Measurements from ENCODE around the gene TANGO2. TPM values are rescaled to one million over a fixed set of nuclear protein-coding genes. Genes with fewer than 3 reads are reported as not detected.
"Not testable (repeated sequence)": the region's sequence is repeated elsewhere in the genome, so short reads cannot be mapped to it uniquely, and the experiment has no call there.

TANGO2 gene
- polyA plus RNA-seq, 3 donors = 10.8 to 12.3 (median 11.4) TPM

DNA sequence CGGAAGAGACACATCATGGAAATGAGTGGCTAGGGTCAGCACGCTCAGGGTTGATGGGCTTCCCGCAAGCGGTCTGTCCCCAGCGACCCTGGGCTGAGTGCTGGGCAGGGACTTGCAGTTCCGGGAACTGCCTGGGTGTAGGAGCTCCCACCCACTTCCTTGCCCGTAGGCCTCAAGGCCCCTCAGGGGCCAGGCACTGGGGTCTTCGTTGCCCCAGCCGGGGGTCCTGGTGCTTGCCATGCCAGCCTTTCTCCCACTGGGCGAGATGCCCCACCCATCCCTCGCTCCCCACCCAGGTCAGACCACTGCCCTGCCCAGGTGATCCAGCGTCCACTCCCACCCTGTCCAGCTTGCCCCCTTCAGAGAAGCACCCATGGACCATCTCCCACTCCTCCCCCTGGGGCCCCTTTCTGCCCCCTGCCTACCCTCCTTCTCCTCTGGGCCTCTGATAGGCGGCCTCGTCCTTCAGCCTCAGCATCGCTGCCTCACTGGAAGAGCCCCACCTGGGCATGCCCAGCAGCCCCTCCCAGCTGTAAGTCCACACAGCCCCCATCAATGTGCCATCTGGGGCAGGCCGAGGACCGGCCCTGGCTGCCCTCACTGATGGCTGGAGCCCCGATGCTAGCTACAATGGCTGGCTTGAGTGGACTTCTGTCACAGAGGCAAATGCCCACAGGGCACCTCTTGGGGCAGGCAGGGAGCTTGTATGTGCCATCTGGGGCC, 41.3 kb downstream of the TANGO2 start:
- DNase-seq = no peak

GRCh38 chr22:20062766-20063083, 41.8 kb downstream of the TANGO2 start:
- DNase-seq = no peak

GRCh38 chr22:20063271-20064139, 42.6 kb downstream of the TANGO2 start:
- peak; percentile 24 for DNase-seq

GRCh38 chr22:20064140-20064480, 43.2 kb downstream of the TANGO2 start:
- no peak for DNase-seq

DNA sequence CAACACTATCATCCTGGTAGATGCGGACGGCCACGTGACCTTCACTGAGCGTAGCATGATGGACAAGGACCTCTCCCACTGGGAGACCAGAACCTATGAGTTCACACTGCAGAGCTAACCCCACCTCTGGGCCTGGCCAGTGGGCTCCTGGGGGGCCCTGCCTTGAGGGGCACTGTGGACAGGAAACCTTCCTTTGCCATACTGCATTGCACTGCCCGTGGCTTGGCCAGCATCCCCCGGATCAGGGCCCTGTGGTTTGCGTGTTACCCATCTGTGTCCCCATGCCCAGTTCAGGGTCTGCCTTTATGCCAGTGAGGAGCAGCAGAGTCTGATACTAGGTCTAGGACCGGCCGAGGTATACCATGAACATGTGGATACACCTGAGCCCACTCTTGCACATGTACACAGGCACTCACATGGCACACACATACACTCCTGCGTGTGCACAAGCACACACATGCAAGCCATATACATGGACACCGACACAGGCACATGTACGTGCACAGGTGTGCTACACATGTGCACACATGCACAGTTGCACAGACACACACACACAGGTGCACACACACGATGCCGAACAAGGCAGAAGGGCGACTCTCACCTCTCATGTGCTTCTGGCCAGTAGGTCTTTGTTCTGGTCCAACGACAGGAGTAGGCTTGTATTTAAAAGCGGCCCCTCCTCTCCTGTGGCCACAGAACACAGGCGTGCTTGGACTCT, 43.8 kb downstream of the TANGO2 start:
- no peak for DNase-seq

DNA sequence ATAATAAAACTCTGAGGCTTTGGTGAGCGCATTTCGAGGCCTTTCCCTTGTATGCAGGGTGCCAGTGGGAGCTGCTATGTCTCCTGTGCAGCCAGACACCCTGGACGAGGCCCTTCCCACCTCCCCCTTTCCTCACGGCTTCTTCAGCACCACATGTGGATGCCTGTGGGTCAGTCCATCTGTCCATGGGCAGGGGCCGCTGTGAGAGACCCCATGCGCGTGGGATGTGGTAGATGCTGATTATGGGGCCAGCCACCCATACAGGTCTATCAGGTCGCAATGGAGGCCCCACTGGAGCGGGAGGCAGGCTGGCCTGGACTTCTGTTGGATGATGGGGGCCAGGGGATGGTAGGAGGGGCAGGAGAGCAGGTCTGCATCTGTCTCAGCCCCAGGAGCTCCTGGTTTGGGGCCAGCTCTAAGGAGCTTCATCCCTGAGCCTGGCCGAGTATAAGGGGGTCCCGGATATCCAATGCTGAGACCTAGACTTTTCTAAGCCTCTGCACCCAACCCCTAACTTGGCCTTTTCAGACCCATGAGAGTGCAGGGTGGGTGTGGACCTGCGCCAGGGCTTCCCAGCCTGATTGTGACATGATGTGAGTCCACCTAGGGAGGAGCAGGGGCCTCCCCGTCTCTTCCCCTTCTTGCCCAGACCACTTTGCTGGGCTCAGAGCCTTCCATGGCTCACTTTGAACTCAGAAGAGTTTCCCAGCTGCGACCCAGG, 45.1 kb downstream of the TANGO2 start:
- DNase-seq = no peak

GRCh38 chr22:20066617-20067383, 45.9 kb downstream of the TANGO2 start:
- DNase-seq = no peak

GRCh38 chr22:20067384-20067682, 46.4 kb downstream of the TANGO2 start:
- DNase-seq = not testable (repeated sequence)

GRCh38 chr22:20068640-20069039, 47.7 kb downstream of the TANGO2 start:
- DNase-seq = no peak

- DNase-seq = no peak
Observed at GRCh38 chr22:20069331-20070042, 48.6 kb downstream of the TANGO2 start.

DNA sequence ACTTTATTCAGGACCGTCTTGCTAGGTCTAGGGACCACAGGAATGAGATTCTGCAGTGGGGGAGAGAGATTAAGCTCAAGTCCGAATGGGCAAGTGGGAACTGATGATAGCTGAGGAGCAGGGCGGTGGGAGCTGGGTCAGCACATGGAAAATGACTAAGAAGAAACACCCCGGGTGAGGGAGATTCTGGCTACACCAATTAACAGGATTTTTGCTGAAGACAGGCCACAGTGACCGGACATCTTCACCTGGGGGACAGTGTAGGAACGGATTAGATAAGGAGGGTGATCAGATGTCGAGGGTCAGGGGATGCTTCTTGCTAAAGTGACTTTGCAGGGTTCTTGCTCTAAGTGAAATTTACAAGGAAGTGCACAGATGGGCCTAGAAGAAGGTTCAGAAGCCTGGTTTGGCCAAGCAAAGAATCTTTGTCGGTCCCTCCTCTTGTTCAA, 50.6 kb downstream of the TANGO2 start:
- DNase-seq = no peak

- no peak for DNase-seq
Observed at GRCh38 chr22:20076627-20077172, 55.8 kb downstream of the TANGO2 start.

GRCh38 chr22:20079745-20080444, 59.0 kb downstream of the TANGO2 start, which contains the start of gene DGCR8:
DGCR8 (plus strand) TSS chr22:20080241; CDS start chr22:20085964, 5,723 bp downstream.
- DNase-seq = peak; percentile 96

DNA sequence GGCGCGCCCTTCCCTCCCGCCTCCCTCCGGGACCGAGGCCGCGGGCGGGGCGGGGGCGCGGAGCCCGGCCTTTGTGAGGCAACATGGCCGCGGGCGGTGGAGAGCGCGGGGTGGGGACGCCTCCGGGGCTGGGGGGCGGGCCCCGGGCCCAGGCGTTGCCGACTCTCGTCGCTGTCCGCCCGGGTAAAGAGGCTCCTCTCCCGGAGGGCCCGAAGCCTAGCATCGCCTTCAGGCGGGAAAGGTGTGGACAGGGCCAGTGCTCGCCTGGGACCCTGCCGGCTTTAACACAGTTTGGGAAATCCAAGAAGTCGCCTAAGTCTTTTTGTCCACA, 59.5 kb downstream of the TANGO2 start:
- DNase-seq = peak; percentile 46

GRCh38 chr22:20080776-20081654, 60.1 kb downstream of the TANGO2 start:
- DNase-seq = peak; percentile 48

DNA sequence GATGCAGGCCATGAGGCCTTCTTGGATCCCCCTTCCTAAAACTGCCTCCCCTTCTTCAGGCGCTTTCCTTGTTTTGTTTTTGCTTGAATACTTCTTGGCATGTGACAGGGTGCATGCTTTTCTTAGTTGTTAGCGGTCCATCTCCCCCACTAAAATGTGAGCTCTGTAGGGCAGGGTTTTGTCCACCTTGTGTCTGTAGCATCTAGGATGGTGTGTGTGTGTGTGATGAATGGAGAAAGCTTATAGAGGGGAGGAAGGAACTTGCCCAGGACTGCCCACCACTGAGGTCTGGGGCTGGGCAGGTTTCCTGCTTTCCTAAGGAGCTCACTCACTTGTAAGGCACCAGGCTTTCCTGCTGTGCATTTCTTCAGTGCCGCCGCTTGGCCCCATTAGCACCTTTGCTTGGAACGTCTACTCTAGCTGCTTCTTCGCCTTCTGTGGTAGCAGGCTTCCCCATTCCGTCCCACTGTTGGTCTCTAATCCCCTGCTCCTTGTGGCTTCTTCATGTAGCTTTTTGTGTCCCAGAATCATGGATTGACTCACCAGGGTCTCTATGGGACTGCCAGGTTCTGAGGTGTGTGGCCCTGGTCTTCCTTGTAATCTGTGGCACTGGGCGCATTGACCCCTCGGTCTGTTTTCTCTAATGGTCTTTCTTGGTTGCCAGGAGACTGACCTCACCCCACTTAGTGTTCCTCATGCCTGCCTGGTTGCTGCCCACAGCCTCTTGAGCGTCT, 62.4 kb downstream of the TANGO2 start:
- DNase-seq = no peak

- DNase-seq = no peak
Observed at GRCh38 chr22:20083891-20084546, 63.1 kb downstream of the TANGO2 start.

Measured in renal pelvis (tissue), 4 donors.